ENCODE results near the gene SMIM36.
"Not testable (repeated sequence)": the region's sequence is repeated elsewhere in the genome, so short reads cannot be mapped to it uniquely, and the experiment has no call there.

Gene SMIM36

DNA sequence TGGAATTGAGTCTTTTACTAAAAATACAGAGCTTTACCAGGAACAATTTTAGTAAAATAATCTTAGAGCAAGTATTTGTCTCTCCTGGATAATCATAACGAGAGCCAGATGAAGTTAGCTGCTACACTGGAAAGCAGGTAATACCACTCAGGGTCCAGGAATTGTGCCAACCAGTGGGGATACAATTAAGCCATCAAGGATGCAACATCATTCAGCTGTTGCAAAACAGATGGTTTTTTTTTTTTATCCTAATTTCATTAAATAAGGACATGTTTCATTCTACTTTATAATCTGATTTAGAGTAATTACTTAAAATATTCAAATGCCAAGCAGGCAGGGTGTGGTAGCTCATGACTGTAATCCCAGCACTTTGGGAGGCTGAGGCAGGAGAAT is 99.8 kb downstream of the SMIM36 start:
- no peak for DNase-seq

DNA sequence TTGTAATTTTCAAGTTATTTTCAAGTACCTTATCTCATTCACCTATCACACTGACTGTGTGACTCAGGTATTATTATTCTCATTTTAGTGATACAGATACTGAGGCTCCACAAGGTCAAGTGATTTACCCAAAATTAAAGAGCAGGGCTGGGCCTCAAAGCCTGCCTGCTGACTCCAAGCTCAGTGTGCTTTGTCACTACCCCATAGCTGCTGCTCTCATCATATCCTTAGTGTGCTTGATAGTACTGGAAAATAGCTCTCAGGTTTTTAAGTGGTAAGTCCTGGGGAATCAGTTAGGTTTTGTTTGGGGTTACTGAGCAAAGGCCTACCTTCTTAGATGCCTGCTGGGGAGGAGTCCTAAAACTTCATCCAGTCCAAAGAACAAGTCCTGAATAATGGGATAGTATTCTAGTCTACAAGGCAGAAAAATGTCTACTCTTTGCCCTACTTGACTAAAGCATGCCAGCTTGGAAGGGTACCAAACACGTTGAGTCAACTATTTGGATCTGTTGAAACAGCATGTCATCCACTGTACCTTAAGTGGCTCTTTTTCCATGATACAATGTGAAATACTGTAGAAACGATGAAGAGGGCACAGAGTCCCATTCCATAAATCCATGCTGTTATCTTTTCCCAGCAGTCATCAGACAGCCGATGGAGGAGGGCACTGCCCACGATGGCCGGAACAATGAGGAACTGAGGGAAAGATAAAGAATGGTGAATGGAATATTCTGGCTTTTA is 100.4 kb downstream of the SMIM36 start:
- DNase-seq: no peak

DNA sequence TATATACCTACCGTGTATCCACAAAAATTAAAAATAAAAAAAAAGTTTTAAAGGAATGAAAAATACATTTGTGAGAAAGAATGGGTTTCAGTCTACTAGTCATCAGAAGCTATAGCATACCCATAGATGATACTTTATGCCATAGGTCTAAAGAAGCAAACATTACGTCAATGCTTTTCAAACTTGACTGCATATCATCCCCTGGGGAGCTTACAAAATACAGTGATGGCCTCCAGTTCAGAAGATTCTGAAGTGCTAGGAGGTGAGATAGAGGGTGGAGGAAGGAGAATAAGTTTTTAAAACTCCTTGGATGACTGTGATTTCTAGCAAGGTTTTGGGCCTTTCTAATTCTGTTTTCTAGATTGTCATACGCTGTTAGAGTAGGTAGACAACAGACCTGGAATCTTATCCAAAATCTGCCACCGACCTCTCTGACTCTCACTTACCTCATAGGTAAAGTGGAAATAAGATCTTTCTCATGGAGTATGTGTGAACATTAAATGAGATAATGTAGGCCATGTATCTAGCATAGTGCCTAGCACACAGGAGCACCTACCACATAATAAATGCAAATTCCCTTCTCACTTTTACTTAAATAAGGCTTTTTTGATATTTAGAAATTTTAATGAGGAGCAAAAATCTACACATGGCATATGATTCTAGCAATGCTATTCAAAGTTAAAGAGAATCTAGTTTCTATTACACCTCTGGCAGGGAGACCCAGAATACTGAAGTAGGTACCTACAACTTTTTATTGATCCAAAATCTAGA is 102.0 kb downstream of the SMIM36 start:
- DNase-seq: no peak

DNA sequence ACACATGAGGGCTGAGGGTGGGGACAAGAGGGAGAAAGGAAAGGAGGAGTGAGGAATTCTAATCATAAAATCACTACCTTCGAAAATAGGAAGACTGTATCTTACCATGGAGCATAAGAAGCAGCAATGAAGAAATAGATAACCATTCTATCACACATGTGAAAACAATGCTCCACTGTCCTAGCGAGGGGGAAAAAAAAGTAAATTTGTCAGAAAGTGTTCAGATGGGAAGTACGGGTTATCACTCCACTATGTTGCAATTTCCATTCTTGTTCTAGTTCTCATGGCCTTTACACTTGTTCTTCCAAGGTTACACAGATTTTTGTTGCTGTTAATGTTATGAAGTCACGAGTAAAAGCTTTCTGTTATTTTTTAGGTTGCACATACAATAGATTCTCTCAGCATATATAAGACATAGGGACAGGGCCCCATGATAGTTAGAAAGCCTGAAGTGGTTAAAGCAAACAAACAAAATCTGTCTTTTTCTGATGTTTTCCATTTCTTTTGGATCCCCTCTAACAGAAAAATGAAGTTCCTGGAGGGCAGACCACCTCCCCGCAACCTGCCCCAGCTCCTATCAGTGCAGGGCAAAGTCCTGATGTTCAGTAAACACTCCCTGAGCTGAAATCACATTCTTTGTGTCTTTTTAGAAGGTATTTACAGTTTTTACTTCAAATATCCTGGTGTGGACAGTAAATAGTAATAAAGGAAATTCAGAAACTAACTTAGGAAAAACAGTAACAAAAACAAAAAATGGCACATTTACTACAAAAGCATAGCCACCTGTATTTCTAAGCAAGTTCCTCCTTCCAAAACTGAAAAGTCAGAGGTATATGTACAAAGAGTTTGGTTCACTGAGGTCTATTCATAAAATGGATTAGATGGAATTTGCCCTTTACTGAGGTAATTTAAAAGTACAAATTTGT is 103.3 kb downstream of the SMIM36 start:
- no peak for DNase-seq

DNA sequence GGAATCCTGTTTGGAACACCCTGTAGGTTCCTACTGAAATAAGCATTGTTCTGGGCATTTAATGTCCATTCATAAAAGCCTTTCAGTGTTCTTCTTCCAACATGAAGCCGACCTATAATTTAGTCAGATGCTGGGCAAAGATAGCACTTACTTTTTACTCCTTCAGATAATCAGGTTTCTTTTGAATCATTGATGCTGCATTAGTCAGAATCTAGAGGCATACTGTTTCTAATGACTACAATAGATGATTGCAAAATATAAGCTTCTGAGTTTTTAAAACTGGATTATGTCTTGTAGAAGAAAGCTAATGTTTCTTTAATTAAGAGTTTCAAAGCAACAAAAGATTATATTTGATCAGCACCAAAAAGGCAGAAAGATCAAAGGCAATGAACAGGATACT is 105.7 kb downstream of the SMIM36 start:
- DNase-seq: no peak

DNA sequence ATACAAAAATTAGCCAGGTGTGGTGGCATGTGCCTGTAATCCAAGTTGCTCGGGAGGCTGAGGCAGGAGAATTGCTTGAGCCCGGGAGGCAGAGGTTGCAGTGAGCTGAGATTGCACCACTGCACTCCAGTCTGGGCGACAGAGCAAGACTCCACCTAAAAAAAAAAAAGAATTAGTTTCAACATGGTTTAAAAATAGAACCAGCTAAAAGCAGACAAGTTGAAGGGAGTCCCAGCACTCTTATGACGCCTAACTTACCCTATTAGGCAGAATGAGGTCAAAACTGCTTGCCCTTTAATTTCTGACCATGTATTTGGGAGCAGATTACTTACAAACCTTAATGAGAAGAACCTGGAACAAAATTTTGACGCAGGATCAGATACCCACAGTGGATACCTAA is 107.1 kb downstream of the SMIM36 start:
- DNase-seq: not testable (repeated sequence)

DNA sequence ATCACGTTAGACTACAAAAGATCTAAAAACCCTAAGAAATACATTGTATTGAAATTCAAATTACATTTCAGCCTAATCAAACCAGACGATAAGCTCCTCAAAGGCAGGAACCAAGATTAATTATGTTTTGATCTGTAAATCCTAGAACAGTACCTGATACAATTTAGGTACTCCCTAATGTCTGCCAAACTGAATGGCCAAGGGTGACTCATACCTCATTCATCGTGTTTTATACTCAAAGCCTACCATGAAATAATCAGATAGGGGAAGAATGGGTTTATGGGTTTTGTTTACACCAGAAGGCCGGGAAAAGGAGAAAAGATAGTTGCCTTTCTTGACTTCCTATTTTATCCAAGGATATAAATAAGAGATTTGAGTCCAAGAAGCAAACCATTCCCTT is 108.9 kb downstream of the SMIM36 start:
- peak; percentile 72 for DNase-seq

Data from NCI-H1930 (cell line).